22Rv1 (cell line): Measurements from ENCODE around the gene SNRPB2.

Experiments
- ZFX ChIP-seq: fragments of 450-650 bp; IDR thresholded peaks from 2 replicates; pipeline ENCODE4 v1.6.1; 2017; ENCODE audit warnings: antibody characterized with exemption, borderline replicate concordance
- TF ChIP-seq, protein P1 (sequence below): fragments of 450-650 bp; IDR thresholded peaks from 2 replicates; pipeline ENCODE4 v1.5.1; 2017; ENCODE audit warnings: mild to moderate bottlenecking

DNA sequence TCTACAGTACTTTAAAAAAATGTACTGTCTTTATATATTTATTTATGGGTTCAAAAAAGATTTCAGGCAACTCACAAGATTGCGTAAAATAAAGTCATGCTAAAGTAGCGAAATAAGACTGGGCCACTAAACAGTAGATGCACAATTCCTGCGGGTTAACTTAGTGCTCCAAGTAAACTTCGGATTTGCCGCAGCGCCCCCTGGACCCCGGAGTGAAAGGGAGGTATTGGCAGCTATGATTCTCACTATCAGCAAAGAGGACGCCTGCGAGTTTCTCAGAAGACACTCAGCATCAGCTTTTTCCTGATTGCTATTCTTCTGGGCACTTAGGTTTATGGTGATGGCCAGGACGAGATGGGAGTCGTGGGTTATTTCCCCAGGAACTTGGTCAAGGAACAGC, 19.7 kb downstream of the SNRPB2 start:
- TF ChIP-seq, protein P1, sequence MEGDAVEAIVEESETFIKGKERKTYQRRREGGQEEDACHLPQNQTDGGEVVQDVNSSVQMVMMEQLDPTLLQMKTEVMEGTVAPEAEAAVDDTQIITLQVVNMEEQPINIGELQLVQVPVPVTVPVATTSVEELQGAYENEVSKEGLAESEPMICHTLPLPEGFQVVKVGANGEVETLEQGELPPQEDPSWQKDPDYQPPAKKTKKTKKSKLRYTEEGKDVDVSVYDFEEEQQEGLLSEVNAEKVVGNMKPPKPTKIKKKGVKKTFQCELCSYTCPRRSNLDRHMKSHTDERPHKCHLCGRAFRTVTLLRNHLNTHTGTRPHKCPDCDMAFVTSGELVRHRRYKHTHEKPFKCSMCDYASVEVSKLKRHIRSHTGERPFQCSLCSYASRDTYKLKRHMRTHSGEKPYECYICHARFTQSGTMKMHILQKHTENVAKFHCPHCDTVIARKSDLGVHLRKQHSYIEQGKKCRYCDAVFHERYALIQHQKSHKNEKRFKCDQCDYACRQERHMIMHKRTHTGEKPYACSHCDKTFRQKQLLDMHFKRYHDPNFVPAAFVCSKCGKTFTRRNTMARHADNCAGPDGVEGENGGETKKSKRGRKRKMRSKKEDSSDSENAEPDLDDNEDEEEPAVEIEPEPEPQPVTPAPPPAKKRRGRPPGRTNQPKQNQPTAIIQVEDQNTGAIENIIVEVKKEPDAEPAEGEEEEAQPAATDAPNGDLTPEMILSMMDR = 0 out of 2 replicates have a peak, but pooled peaks have one; percentile 11
- TF ChIP-seq ZFX = no peak
